GM04504 (cell line): ENCODE results near the gene MYG1.
"Not testable (repeated sequence)": the region's sequence is repeated elsewhere in the genome, so short reads cannot be mapped to it uniquely, and the experiment has no call there.

Source experiments
- DNase-seq: peaks from one replicate; pipeline ENCODE4 v3.0.0-alpha.2; 2012; ENCODE audit warnings: low read depth

The MYG1 gene

DNA sequence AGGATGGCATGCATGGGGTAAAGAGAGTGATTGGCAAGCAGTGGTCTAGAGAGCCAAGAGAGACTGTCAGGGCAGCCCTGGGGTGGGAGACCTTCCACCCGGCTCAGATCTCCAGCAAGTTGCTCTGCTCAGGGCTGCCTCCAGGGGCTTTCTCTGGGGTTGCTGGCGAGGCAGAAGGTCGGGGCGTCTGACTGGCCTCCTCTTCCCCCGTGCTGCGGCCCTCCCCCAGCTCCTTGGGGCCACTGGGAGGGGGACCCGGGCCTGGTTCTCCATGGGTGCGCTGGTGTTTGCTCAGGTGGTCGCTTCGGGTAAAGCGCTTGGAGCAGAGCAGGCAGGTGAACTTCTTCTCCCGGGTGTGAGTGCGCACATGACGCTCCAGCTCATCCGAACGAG lies 28.5 kb downstream of the MYG1 start:
- DNase-seq: no peak

DNA sequence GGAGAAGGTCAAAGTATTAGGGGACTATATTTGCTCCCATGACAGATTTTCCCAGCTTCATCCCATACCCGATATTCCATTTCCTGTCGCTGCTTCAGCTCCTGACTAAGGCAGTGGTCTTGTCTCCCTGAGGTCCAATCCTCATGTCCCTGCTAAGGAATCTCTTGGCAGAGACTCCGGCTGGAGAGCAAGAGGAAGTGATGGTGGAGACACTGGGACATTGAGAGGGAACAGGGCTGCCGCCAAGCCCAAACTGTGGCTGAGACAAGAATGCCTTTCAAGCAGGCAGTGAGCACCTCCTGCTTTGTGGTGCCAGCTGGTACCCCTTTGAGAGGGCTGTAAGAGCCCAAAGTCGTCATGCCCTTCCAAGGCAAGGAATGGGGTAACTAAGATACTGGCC lies 31.2 kb downstream of the MYG1 start:
- DNase-seq: no peak

DNA sequence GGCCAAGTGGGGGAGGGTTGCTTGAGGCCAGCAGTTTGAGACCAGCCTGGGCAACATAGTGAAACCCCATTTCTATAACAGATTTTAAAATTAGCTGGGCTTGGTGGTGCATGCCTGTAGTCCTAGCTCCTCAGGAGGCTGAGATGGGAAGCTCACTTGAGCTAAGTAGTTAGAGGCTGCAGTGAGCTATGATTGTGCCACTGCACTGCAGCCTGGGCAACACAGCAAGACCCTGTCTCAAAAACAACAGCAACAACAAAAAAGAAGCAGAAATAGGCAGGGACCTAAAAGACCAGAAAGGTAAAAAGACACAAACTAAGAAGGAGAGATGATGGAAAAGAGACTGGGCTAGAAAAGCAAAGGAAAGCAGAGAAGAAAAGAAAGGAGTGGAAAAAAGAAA lies 32.8 kb downstream of the MYG1 start:
- not testable (repeated sequence) for DNase-seq

DNA sequence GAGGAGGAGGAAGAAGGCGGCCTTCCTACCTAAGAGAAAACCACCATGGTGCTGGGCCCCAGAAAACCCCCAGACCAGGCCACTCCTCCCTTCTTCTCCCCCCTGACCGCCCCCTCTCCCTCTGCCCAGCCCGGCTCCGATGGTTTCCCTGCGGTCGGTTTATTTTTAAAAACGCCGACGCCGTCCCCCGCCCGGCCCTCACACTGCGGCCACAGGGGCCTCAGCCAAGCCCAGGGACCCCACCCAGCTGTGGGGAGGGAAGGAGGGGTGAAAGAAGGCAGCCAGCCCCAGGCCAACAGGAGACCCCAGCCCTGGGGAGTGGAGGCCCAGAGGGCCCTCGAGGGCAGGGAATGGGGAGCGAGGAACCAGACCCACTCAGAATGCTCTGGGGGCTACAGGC lies 33.2 kb downstream of the MYG1 start:
- no peak for DNase-seq

DNA sequence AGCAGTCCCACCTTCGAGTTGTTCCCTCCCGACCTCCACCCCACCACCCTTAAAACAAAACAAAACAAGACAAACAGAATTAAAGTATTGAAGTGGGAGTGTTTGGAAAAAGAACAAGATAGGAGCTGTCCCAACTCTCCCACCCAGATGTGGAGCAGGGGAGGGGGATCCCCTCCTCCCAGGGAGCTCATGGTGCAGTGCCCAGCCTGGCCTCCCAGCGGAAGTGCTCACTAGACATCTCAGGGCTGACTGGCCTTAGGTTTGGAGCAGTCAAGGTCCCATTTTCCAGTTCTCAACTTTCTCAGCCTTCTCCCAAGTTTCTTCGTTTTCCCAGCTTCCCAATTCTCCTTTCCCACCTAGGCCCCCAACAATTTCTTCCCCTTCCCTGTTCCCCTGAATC lies 33.8 kb downstream of the MYG1 start:
- no peak for DNase-seq

DNA sequence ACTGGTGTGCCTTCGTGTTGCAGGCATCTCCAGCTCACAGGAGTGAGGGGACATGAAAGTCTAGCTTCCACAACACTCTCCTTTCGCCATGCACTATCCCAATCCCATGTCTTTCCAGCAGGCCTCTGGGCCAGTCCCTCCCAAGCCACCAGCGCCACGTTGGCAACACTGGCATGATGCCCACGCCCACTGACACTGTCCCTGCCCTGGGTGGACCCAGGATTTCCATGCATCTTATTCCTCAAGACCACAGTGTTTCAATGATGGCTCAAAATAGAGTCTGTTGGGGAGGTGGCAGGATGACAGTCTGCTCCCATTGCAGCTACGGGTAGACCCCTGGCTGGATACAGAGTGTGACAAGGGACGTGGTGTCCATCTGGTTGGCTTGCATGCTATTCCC lies 34.4 kb downstream of the MYG1 start:
- no peak for DNase-seq

DNA sequence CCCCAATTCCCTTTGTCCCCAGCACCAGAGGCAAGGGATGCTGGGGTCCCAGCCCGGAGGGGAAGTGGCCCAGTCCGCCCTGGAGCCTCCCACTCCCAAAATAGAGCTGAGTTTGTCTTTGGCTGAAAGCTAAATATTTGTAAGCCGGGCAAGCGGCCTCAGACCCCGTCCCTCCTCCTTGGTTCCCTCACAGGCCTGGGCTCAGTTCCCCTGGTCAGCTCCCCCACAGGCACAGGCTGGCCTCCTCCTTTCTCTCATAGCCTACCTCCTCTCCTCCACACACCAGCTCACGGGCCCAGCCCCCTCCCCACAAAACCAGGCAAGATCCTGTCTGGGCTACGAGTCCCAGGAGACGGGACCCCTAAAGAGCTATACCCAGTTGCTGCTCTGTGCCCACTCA lies 35.3 kb downstream of the MYG1 start:
- DNase-seq: no peak

DNA sequence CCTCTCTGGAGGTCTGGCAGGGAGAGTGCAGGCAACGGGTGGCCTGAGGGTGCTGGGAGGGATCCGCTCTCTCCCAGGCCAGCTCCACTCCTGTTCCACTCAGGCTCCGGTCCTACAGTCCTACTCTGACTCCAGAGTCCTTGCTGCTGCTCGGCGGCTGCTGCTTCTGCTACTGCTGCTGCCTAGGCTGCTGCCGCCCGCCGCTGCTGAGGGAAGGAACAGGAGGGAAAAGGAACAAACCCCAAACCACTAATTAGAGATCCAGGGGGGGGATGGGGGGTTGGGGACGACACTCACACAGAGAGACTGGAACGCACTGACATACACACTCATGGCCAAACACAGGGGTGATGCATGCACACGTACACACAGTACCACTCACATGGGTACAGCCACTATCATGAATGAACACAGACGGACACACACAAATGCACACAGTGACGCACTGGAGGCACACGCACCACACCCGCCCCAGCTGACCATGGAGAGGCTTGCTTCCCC lies 36.7 kb downstream of the MYG1 start, which contains the start of gene SP7:
Gene SP7 (minus strand): TSS at position 174 of the 501 bp plus-strand sequence. CDS start 708 bp downstream, outside the sequence.
- no peak for DNase-seq

DNA sequence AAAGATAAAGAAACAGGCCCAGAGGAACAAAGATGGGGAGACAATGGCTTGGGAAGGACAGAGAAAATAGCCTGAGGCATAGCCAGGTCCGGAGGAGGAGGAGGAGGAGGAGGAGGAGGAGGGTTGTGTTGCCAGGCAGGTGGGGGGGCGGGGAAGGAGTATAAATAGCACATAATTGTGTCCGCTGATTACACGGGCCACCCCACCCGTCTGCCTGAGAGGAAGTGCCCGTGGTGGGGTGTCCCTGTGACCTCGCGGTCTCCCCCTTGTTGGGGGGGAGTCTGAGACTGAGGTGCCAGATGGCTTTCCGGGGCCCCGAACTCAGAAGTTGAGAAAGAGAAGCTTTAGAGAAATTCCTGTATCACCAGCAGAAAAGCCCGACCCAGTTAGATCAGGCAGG lies 38.5 kb downstream of the MYG1 start:
- no peak for DNase-seq

DNA sequence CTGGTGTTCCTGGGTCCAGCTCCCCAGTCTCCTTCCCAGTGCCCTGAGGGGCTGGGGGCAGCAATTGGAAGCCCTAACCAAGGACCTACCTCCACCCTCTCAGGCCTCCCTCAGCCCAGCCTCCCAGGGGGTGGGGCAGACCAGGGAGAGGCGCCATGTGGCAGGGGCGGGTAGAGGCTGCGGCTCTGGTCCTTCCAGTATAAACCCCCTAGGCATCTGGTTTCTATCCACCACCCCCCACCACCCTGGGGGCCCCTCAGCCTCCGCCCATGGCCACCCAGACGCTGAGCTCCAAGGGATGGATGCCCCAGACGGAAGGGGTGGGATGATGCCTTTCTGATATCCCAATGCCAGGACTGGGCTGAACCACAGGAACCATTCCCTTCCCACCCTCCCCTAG lies 39.4 kb downstream of the MYG1 start:
- no peak for DNase-seq

DNA sequence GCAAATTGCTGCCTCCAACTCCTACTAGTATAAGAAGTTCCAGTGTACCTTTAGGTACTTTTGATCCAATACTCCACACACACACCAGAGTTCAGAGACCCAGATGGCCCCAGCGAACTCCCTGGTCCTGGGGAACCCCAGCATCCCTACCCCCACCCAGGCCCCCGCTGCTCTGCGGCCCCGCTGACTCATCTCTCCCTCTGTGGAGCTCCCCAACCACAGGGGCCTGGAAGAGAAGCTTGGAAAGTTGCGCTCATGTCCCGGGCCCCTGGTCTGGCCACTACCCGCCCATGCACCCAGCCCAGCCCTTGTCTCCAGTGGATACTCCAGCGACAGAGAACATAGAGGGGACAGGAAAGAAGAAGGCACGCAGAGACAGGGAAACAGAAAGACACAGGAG lies 40.9 kb downstream of the MYG1 start:
- DNase-seq: no peak

DNA sequence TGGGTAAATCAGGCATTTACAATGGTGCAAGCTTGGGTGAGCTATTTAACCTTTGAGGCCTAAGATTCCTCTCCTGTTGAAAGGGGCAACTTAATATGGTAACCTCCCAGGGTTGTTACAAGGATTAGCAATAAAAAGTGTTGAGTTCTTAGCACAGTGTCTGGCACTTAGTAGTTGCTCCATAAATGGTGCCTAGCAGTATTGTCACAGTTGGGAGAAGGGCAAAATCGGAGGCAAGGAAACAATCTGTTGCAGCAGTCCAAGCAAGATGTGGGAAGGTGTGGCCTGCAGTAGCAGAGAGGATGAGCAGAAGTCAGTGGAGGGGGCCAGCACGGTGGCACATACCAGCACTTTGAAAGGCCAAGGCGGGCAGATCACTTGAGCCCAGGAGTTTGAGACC lies 44.0 kb downstream of the MYG1 start:
- no peak for DNase-seq

DNA sequence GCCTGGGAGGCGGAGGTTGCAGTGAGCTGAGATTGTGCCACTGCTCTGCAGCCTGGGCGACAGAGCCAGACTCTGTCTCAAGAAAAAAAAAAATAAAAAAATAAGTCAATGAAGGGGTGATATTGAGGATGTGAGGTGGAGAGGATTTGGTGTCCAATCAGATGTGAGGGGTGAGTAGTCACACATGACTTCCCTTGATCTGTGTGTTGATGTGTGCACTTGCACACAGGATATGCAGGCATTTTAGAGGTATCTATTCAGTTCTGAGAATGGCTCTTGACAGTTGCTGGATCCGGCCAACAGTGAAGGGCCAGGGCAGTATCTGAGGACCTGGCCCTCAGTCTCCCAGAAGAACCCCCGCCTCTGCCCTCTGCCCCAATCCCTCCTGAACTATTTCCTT lies 44.5 kb downstream of the MYG1 start:
- DNase-seq: no peak

DNA sequence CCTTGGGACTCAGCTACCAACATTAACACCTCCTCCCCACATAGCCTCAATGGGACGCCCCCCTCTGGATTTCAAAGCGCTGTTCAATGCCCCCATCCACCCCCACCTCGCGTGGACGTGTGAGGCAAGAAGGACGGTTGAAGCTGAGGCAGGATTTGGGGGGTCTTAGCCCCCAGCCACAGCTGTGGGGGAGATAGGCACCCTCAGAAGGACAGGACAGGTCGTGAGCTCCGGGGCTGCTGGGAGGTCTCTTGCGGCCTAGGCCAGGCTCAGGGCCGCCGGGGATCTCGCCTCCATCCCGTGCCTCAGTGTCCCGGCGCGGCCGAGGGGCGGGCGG lies 45.0 kb downstream of the MYG1 start:
- DNase-seq: no peak

DNA sequence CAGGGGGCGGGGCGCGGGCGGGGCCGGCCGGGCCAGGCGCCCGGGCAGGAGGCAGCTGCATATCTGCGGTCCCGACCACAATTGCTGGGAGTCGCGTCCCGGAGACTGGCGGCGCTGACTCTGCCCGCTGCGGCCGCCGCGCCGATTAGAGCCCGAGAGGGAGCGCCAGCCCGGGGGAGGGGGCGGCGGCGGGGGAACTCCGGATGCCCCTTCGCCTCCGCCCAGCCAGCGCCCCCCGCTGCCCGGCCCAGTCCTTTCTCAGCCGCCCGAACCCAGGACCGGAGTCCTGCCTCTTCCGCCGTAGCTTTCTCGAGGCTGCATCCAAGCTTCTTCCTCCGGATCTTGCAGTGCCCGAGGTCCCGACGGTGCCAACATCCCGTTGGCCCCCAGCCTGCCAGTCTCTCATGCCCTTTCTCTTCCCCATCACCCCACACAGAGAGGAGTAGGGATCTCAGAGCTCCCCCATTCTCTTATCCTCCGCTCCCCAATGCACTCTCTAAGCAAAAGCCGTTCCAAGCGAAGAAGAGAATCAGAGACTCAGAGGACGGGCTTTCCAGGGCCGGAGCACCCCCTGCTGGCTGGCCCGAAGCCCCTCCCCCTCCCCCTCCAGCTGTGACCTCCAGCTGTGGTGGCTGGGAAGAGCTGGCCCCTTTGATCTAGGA lies 45.5 kb downstream of the MYG1 start:
- DNase-seq: no peak

DNA sequence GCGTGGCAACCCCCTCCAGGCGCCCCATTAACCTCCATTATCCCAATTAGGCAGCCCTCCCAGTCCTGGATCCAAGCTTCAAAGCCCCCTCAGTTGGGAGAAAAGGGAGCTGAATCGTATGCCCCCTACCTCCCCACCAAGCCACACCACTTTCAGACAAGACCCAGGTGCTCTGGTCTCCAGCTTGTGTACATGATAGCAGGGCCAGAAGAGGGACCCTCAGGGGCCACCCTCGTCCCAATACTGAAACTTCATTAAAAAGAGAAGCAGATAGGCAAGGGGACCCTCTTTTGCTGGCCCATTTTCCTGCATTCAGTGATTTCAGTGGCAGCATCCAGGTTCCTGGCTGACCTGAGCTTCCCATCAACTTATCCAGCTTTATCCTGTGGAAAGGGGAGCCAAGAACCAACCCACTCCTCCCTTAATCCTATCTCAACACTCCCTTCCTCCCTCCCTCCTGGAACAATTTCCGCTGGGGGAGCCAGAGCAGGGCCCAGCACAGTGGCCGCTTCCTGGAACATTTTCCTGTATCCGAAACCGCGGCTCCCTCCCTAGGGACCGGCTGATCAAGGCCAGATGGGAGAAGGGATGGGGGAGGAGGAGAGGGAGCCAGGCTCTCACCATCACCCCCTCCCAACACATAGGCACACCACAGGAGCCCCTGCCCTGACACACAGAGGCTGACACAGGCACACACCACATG lies 46.1 kb downstream of the MYG1 start:
- peak; percentile 41 for DNase-seq

DNA sequence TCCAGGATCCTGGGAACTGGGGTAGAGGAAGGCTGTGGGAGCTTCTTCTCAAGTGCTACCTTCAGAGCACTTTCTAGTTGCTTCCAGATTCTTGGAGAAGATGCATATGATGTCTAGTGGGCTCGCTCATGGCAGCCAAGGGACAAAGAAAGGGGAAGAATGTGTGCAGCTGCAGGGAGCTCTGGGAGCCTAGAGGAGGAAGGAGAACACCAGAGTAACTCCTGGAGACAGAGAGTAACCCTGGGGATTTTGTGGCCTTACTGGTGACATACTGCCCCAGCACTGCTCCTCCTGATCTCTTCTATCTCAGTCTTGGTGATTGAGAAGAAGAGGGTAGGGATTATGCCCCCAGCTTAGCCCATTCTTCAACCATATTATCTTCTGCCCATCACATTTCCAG lies 47.0 kb downstream of the MYG1 start:
- no peak for DNase-seq

DNA sequence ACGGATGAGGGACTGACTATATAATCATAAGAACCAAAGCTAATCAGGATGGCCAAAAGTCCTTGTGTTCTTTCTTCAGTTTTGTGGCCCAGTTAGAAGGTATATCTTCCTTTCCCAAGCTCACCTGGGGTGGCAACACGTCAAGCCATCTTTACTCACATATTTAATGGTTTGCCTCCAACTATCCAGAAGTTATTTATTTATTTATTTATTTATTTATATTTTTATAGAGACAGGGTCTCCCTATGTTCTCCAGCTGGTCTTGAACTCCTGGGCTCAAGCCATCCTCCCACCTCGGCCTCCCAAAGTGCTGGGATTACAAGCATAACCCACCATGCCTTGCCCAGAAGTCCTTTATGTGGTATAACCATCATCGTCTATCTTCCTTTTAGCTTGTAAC lies 48.4 kb downstream of the MYG1 start:
- no peak for DNase-seq

DNA sequence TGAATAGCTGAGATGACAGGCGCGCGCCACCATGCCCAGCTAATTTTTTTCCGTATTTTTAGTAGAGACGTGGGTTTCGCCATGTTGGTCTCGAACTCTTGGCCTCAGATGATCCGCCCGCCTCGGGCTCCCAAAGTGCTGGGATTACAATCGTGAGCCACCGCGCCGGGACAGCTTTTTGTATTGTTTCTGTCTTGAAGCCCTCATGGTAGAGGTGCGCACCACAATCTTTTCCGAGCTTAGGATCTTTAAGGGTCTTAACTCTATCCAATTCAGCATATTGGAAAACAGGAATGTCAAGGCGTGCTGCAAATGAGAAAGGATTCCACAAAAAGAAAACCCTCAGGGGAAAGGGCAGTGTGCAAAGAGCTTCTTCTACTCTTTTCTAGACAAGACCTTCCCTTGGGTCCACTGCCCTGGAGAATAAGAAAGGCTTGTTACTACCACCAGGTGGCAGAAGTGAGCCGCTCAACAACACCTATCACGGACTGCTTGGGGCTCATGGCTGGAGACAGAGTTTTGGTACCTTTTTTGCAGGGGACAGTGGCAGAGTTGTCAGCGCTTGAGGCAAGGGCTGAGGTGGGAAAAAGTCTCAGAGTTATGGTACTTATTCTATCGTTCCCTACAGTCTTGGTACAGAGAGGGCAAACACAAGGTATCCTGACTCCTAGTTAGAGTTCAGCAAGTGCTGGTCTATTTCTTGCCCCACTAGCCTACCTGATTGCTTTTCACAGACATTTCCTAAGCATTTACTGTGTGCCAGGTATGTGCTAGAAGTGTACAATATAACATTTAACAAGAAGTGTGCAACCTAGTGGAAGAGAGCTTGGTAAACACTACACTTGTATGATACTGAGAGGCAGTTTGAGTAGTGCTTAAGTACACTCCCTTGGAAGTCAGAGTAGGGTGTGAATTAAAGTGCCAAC lies 53.1 kb downstream of the MYG1 start:
- DNase-seq: peak; percentile 66

DNA sequence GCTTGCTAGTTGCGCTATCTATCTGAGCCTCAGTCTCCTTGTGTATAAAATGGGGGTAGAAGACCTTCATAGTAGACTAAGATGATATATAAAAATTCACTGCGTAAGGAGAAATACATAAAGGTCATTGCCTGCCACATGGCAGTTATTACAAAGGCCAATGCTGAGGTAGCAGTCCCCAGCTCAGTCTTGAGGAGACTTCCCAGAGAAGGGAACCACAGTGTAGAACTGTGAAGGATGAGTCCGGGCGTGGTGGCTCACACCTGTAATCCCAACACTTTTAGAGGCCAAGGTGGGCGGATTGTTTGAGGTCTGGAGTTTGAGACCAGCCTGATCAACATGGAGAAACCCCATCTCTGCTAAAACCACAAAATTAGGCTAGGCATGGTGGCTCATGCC lies 53.8 kb downstream of the MYG1 start:
- DNase-seq: no peak

DNA sequence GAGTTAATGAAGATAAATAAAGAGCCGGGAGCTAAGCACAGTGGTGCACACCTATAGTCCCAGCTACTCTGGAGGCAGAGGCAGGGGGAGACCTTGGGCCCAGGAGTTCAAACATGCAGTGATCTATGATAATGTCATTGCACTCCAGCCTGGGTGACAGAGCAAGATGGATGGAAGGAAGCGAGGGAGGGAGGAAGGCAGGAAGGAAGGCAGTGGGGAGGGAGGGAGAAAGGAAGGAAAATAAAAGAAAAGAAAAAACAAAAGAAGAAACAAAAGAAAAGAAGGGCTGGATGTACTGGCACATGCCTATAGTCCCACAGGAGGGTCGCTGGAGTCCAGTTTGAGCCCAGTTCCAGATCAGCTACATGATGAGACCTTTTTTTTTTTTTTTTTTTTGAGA lies 55.6 kb downstream of the MYG1 start:
- DNase-seq: no peak
